Tongue (tissue), 2 donors: ENCODE results near the gene PRR5L. TPM values are rescaled to one million over a fixed set of nuclear protein-coding genes. Genes with fewer than 3 reads are reported as not detected.

Source experiments
- DNase-seq: peaks from one replicate; pipeline ENCODE4 v3.0.0-alpha.2; 2015
- total RNA-seq: library from RNA; depleted of rRNA; stranded (reverse); fragments of >200 nt; gene quantifications from one replicate; pipeline ENCODE4 v1.2.3, GENCODE V29; 2014

PRR5L gene
- total RNA-seq, 1 donor from 2014 or later, result 14.1 TPM

- peak; percentile 70 for DNase-seq
These were observed 81.0 kb downstream of the PRR5L start for GRCh38 chr11:36376888-36377758.

- DNase-seq, result no peak
These were observed 81.9 kb downstream of the PRR5L start for GRCh38 chr11:36377759-36378564.

GRCh38 chr11:36379653-36380052 lies 83.6 kb downstream of the PRR5L start:
- no peak for DNase-seq

GRCh38 chr11:36380296-36381014 lies 84.4 kb downstream of the PRR5L start:
- no peak for DNase-seq

GRCh38 chr11:36381015-36381360 lies 84.9 kb downstream of the PRR5L start:
- DNase-seq, result no peak

- DNase-seq, result peak; percentile 59
These were observed 87.1 kb downstream of the PRR5L start for GRCh38 chr11:36383195-36383594.

- peak; percentile 81 for DNase-seq
These were observed 89.3 kb downstream of the PRR5L start for GRCh38 chr11:36385121-36385970.

- DNase-seq, result no peak
These were observed 90.3 kb downstream of the PRR5L start for GRCh38 chr11:36386411-36386810.

GRCh38 chr11:36388071-36388470 lies 92.0 kb downstream of the PRR5L start:
- no peak for DNase-seq

- DNase-seq, result no peak
These were observed 92.9 kb downstream of the PRR5L start for GRCh38 chr11:36388951-36389350.

- no peak for DNase-seq
These were observed 93.7 kb downstream of the PRR5L start for GRCh38 chr11:36389811-36390210.

- DNase-seq, result no peak
These were observed 94.9 kb downstream of the PRR5L start for GRCh38 chr11:36390963-36391471.

GRCh38 chr11:36392196-36392595 lies 96.1 kb downstream of the PRR5L start:
- DNase-seq, result no peak

- no peak for DNase-seq
These were observed 98.0 kb downstream of the PRR5L start for GRCh38 chr11:36394056-36394455.

GRCh38 chr11:36394926-36395325 lies 98.8 kb downstream of the PRR5L start:
- DNase-seq, result no peak

- no peak for DNase-seq
These were observed 100.1 kb downstream of the PRR5L start for GRCh38 chr11:36395978-36396736.

GRCh38 chr11:36398231-36398953 lies 102.3 kb downstream of the PRR5L start:
- no peak for DNase-seq

GRCh38 chr11:36399236-36399635 lies 103.1 kb downstream of the PRR5L start:
- DNase-seq, result no peak

- no peak for DNase-seq
These were observed 103.7 kb downstream of the PRR5L start for GRCh38 chr11:36399745-36400144.
